H1 (cell line): ENCODE measurements around the gene VPS13D.

Experiments used
- CBX5 ChIP-seq: fragments of 300-800, 300-1000 bp; sonication (generic); IDR thresholded peaks from 2 replicates; pipeline ENCODE4 v1.7.1; 2016; ENCODE audit warnings: antibody characterized with exemption, low read length, low read depth
- CTCF ChIP-seq, 3 experiments: IDR thresholded peaks; 1 replicate in 2 of 3; 2 replicates in 1 of 3; pipeline versions ENCODE4 v1.5.1 to v1.6.1; 2011; ENCODE audit warnings: low read length in 3 of 3, mild to moderate bottlenecking in 3 of 3, inconsistent platforms in 2 of 3, low read depth in 1 of 3, moderate library complexity in 1 of 3; ENCODE audit not compliant: insufficient read depth in 1 of 3; ENCODE audit errors: control extremely low read depth in 1 of 3
- EP300 ChIP-seq, 2 experiments: IDR thresholded peaks; 1 replicate in 1 of 2; 2 replicates in 1 of 2; pipeline ENCODE4 v1.6.1; 2011 to 2012; ENCODE audit warnings: low read depth in 2 of 2, low read length in 2 of 2, mild to moderate bottlenecking in 2 of 2, borderline replicate concordance in 1 of 2, inconsistent platforms in 1 of 2, moderate library complexity in 1 of 2
- MAX ChIP-seq: IDR thresholded peaks from 2 replicates; pipeline ENCODE4 v1.6.1; 2012; ENCODE audit warnings: inconsistent platforms
- PHF8 ChIP-seq: fragments of 200-600 bp; sonication (generic); conservative IDR thresholded peaks from 2 replicates; pipeline ENCODE4 v1.7.1; 2012; ENCODE audit warnings: low read depth, mild to moderate bottlenecking, inconsistent platforms, low read length, moderate library complexity
- POLR2AphosphoS5 ChIP-seq: IDR thresholded peaks from 2 replicates; pipeline ENCODE4 v1.6.1; 2011; ENCODE audit warnings: low read depth, low read length
- RAD21 ChIP-seq, 2 experiments: IDR thresholded peaks in 1 of 2; conservative IDR thresholded peaks in 1 of 2; 2 replicates each; pipeline ENCODE4 v1.6.1; 2011; ENCODE audit warnings: low read depth in 2 of 2, low read length in 2 of 2, improper control_type of control experiment in 1 of 2, inconsistent platforms in 1 of 2, mild to moderate bottlenecking in 1 of 2, moderate library complexity in 1 of 2
- SP1 ChIP-seq: IDR thresholded peaks from 2 replicates; pipeline ENCODE4 v1.6.1; 2011; ENCODE audit warnings: low read depth, low read length
- SRF ChIP-seq: IDR thresholded peaks from 2 replicates; pipeline ENCODE4 v1.6.1; 2011; ENCODE audit warnings: mild to moderate bottlenecking, low read depth, low read length, moderate library complexity
- TAF1 ChIP-seq: IDR thresholded peaks from 2 replicates; pipeline ENCODE4 v1.6.1; 2011; ENCODE audit warnings: mild to moderate bottlenecking, low read depth, low read length
- TBP ChIP-seq: IDR thresholded peaks from 2 replicates; pipeline ENCODE4 v1.6.1; 2011; ENCODE audit warnings: low read depth, low read length, improper control_type of control experiment
- YY1 ChIP-seq: IDR thresholded peaks from 2 replicates; pipeline ENCODE4 v1.6.1; 2011; ENCODE audit warnings: low read depth, mild to moderate bottlenecking, low read length

GRCh38 chr1:12359359-12360133 lies 129.7 kb downstream of the VPS13D start:
- no peak for TF ChIP-seq POLR2AphosphoS5
- no peak for TF ChIP-seq PHF8
- TF ChIP-seq YY1: no peak
- no peak for TF ChIP-seq EP300 (IDR thresholded peaks at IDR 0.05; ENCODE audit: borderline replicate concordance in 1 of 2, low read depth in 2 of 2, low read length in 2 of 2)
- no peak for TF ChIP-seq CTCF (IDR thresholded peaks at IDR 0.05; ENCODE audit: control extremely low read depth in 1 of 3, insufficient read depth in 1 of 3, low read depth in 1 of 3, low read length in 3 of 3)
- TF ChIP-seq SP1: no peak
- TF ChIP-seq CBX5: no peak
- TF ChIP-seq SRF: no peak
- TF ChIP-seq TBP: no peak
- TF ChIP-seq MAX: no peak
- TF ChIP-seq TAF1: no peak
- TF ChIP-seq RAD21 (IDR thresholded peaks at IDR 0.05 in 1 of 2, conservative IDR thresholded peaks at IDR 0.05 in 1 of 2; ENCODE audit: low read depth in 2 of 2, low read length in 2 of 2): no peak
